K562 (cell line): Measurements from ENCODE around the gene POFUT2. TPM values are rescaled to one million over a fixed set of nuclear protein-coding genes. Genes with fewer than 3 reads are reported as not detected.

Experiments
- ATAC-seq: fragments of 200-7000 bp; cut with Tn5 transposase; 3 replicates; pipeline ENCODE4 v1.9.1; 2020; ENCODE audit warnings: moderate library complexity
- BruUV-seq: library from RNA; stranded (reverse); fragments of 400-500 nt; replicated peaks from 2 replicates; lab custom pipeline; 2021; lab: Mats Ljungman, UMichigan
- CTCF ChIA-PET: fragments of 300-600 bp; formaldehyde crosslinking; extraction: SDS; loops from one replicate; lab custom pipeline; 2021; ENCODE audit warnings: low intra/inter-chr PET ratio; lab: Yijun Ruan, JAX
- POLR2A ChIA-PET: fragments of 300-600, 350-650 bp; sonication (Branson Sonifier 250); formaldehyde crosslinking; extraction: SDS; loops from one replicate; lab custom pipeline; 2021; ENCODE audit warnings: antibody characterized with exemption, inconsistent platforms; lab: Yijun Ruan, JAX
- DNase-seq, 4 experiments: peaks; one replicate each; pipeline versions ENCODE4 v3.0.0 to v3.0.0-alpha.2; 2011 to 2018; ENCODE audit warnings: low spot score in 3 of 4, mixed read lengths in 3 of 4; ENCODE audit errors: extremely low read depth in 1 of 4
- FAIRE-seq: peaks from 2 replicates; lab custom pipeline; 2011; peaks lifted over from hg19 to GRCh38; lab: Jason Lieb, UNC
- H2AFZ ChIP-seq: 2 replicates; pipeline ENCODE4 v1.6.0; 2011; ENCODE audit warnings: low read depth, low read length, control low read depth, inconsistent platforms
- H3K27ac ChIP-seq: fragments of 200-600 bp; 3 replicates; pipeline ENCODE4 v1.8.0; 2011; ENCODE audit warnings: low read depth, mild to moderate bottlenecking, control low read depth, inconsistent platforms, low read length, moderate library complexity, mixed read lengths; ENCODE audit errors: extremely low read depth
- H3K27me3 ChIP-seq, 2 experiments: fragments of 300-600 bp in 1 of 2; 2 replicates in 1 of 2; 3 replicates in 1 of 2; pipeline versions ENCODE4 v1.6.0 to v1.8.0; 2011; ENCODE audit warnings: inconsistent platforms in 2 of 2, low read length in 2 of 2, mild to moderate bottlenecking in 1 of 2, mixed read lengths in 1 of 2, moderate library complexity in 1 of 2; ENCODE audit not compliant: control insufficient read depth in 2 of 2, insufficient read depth in 2 of 2
- H3K36me3 ChIP-seq: fragments of 300-600 bp; 3 replicates; pipeline ENCODE4 v1.8.0; 2011; ENCODE audit warnings: mild to moderate bottlenecking, low read length, inconsistent platforms; ENCODE audit not compliant: control insufficient read depth, insufficient read depth
- H3K4me1 ChIP-seq, 2 experiments: fragments of 200-600 bp in 1 of 2; replicated peaks in 1 of 2; 2 replicates in 1 of 2; 3 replicates in 1 of 2; pipeline versions ENCODE4 v1.5.1 to v1.8.0; 2011; ENCODE audit warnings: inconsistent platforms in 2 of 2, low read length in 2 of 2, mild to moderate bottlenecking in 1 of 2, mixed read lengths in 1 of 2, moderate library complexity in 1 of 2; ENCODE audit not compliant: control insufficient read depth in 2 of 2, insufficient read depth in 2 of 2
- H3K4me2 ChIP-seq: 2 replicates; pipeline ENCODE4 v1.6.1; 2011; ENCODE audit warnings: low read length, control low read depth, inconsistent platforms, mixed read lengths; ENCODE audit not compliant: insufficient read depth
- H3K4me3 ChIP-seq: fragments of 200-600 bp; sonication (generic), shearing (Covaris generic); 2 replicates; pipeline ENCODE4 v1.5.1; 2016; ENCODE audit warnings: control low read depth, inconsistent platforms
- H3K79me2 ChIP-seq: fragments of 200-600 bp; 3 replicates; pipeline ENCODE4 v1.8.0; 2011; ENCODE audit warnings: low read length, inconsistent platforms; ENCODE audit not compliant: control insufficient read depth, insufficient read depth
- H3K9ac ChIP-seq, 2 experiments: 2 replicates each; pipeline versions ENCODE4 v1.6.0 to v1.6.1; 2011; ENCODE audit warnings: low read depth in 2 of 2, low read length in 2 of 2, control low read depth in 1 of 2, inconsistent platforms in 1 of 2, mild to moderate bottlenecking in 1 of 2, mixed read lengths in 1 of 2; ENCODE audit not compliant: insufficient read depth in 1 of 2
- H3K9me1 ChIP-seq: one replicate; pipeline ENCODE4 v1.6.0; 2011; ENCODE audit warnings: inconsistent platforms, mild to moderate bottlenecking, low read length, moderate library complexity; ENCODE audit not compliant: control insufficient read depth, insufficient read depth
- H3K9me3 ChIP-seq: replicated peaks from 2 replicates; pipeline ENCODE4 v1.5.1; 2011; ENCODE audit warnings: low read depth, low read length, inconsistent platforms; ENCODE audit not compliant: control insufficient read depth, insufficient read depth
- H4K20me1 ChIP-seq: replicated peaks from 2 replicates; pipeline ENCODE4 v1.6.1; 2011; ENCODE audit warnings: low read length, inconsistent platforms, mixed read lengths; ENCODE audit not compliant: control insufficient read depth, insufficient read depth
- CREB1 ChIP-seq, 2 experiments: sonication (generic) in 1 of 2; formaldehyde crosslinking in 1 of 2; IDR thresholded peaks; 2 replicates each; pipeline versions ENCODE4 v1.6.1 to v1.8.0; 2012 to 2022; ENCODE audit warnings: inconsistent platforms in 1 of 2, mild to moderate bottlenecking in 1 of 2, missing genetic modification reagents in 1 of 2, moderate library complexity in 1 of 2
- EHMT2 ChIP-seq: fragments of 450-650 bp; IDR thresholded peaks from 2 replicates; pipeline ENCODE4 v1.6.1; 2018; ENCODE audit warnings: antibody characterized with exemption
- HCFC1 ChIP-seq: IDR thresholded peaks from 2 replicates; pipeline ENCODE4 v1.6.1; 2012; ENCODE audit warnings: low read depth, low read length, improper control_type of control experiment
- HIVEP1 ChIP-seq: fragments of 250-450 bp; sonication (Bioruptor Pico); IDR thresholded peaks from 2 replicates; pipeline ENCODE4 v1.4.0; 2020; ENCODE audit warnings: mild to moderate bottlenecking
- PCBP1 ChIP-seq: fragments of 200-400 bp; formaldehyde crosslinking; IDR thresholded peaks from 2 replicates; pipeline ENCODE4 v1.6.1; 2018; ENCODE audit warnings: mild to moderate bottlenecking, low read depth, low read length; ENCODE audit not compliant: poor library complexity, severe bottlenecking
- RBM14 ChIP-seq: fragments of 200-400 bp; formaldehyde crosslinking; IDR thresholded peaks from 2 replicates; pipeline ENCODE4 v1.6.1; 2018; ENCODE audit warnings: low read depth, mild to moderate bottlenecking, low read length, moderate library complexity, borderline replicate concordance; ENCODE audit not compliant: insufficient read depth
- SMAD3 ChIP-seq: fragments of 450-650 bp; formaldehyde crosslinking; conservative IDR thresholded peaks from 2 replicates; pipeline ENCODE4 v1.4.0; 2020; ENCODE audit warnings: mild to moderate bottlenecking
- ZBTB7A ChIP-seq: IDR thresholded peaks from 2 replicates; pipeline ENCODE4 v1.6.1; 2011; ENCODE audit warnings: low read depth, mild to moderate bottlenecking, low read length, moderate library complexity, borderline replicate concordance; ENCODE audit not compliant: control insufficient read depth
- WGBS: fragments of 100-300 bp; shearing (Covaris generic); methylation state at CpG from one replicate; pipeline ENCODE4 v1.1.6; 2016; ENCODE audit warnings: low coverage, mixed read lengths; ENCODE audit not compliant: insufficient coverage; ENCODE audit errors: missing lambda C conversion rate; 5-methylcytosine and 5-hydroxymethylcytosine counted together
- in situ Hi-C: fragments of 300-500 bp; cut with MboI; formaldehyde crosslinking; loops from 4 replicates; pipeline ENCODE4 v1.15.0; 2018; ENCODE audit warnings: inconsistent platforms, mixed read lengths
- intact Hi-C: fragments of 100-400 bp; cut with micrococcal nuclease; formaldehyde crosslinking; loops from 2 replicates; pipeline ENCODE4 v1.14.2; 2022
- polyA plus RNA-seq, 8 experiments: library from polyadenylated mRNA; depleted of rRNA in 4 of 8; stranded (reverse) in 5 of 8; unstranded in 3 of 8; fragments of >200 nt; fragmentation: Nextera tagmentation in 2 of 8; fragmentation: Illumina TruSeq in 1 of 8; extraction: Ambion mirVana in 2 of 8; extraction: Trizol in 1 of 8; gene quantifications; 2 replicates each; pipeline versions ENCODE4 v1.2.1 to v1.2.3, GENCODE V29; 2011 to 2014; ENCODE audit warnings: inconsistent platforms in 1 of 8, missing spikeins in 1 of 8
- total RNA-seq, 7 experiments: library from RNA; depleted of rRNA in 6 of 7; stranded (reverse); fragments of >200 nt in 6 of 7; fragmentation: Illumina TruSeq in 2 of 7; extraction: Trizol in 2 of 7; gene quantifications; 2 replicates each; pipeline versions ENCODE4 v1.2.1 to v1.2.3, GENCODE V29; 2011 to 2021; ENCODE audit warnings: low replicate concordance in 1 of 7

Gene POFUT2
- total and polyA plus RNA-seq, 9 of the 15 experiments (the other 6 are each of a cell fraction or from before 2014, with no cell fraction given), result 1.1 to 24.2 (median 11.0) TPM

GRCh38 chr21:45288441-45288841 lies 746 bp upstream of the POFUT2 start:
- ATAC-seq (no peak), FAIRE-seq (no peak), DNase-seq (no peak)
- Histone ChIP-seq H3K4me2 (peak overlapping the region; percentile 55; the same call in 1 of the 2 replicates), H3K79me2 (peaks cover 13% of the 10 kb centered on the region; the same call in 2 of the 3 replicates), H3K36me3 (peaks cover 25% of the 10 kb centered on the region; the same call in 2 of the 3 replicates), H2AFZ (no peak overlapping the region), H3K4me1 (peaks cover 12 to 43% of the 10 kb centered on the region in 2 experiments; a peak in 4 of 5 replicates), H3K9ac (peak overlapping the region; percentile 36 to 95; a peak in 3 of 4 replicates), H3K27me3 (no peaks in the 10 kb centered on the region), H3K4me3 (peak overlapping the region; percentile 92), H3K9me3 (no peaks in the 10 kb centered on the region), H3K9me1 (peaks cover 4% of the 10 kb centered on the region), H3K27ac (no peak overlapping the region), H4K20me1 (no peaks in the 10 kb centered on the region)
- TF ChIP-seq ZBTB7A (peak; percentile 5; the same call in 1 of the 2 replicates), SMAD3 (CRISPR knock-in tag) (no peak), RBM14 (0 out of 2 replicates have a peak, but pooled peaks have one; percentile 68), CREB1 (IDR thresholded peaks at IDR 0.05) (no peak), CREB1 (CRISPR knock-in tag; IDR thresholded peaks at IDR 0.05) (0 out of 2 replicates have a peak, but pooled peaks have one; percentile 24), HCFC1 (no peak), HIVEP1 (CRISPR knock-in tag) (0 out of 2 replicates have a peak, but pooled peaks have one; percentile 9), EHMT2 (no peak), PCBP1 (peak; percentile 30)
- intact Hi-C loops (no loop called here), in situ Hi-C loops (loop anchor here (5.0 kb wide), 1 partner anchor 141 kb away; no protein-coding TSS in a partner anchor)
- POLR2A ChIA-PET, result interaction anchor here (0.6 to 1.2 kb wide), 4 partner anchors 17 to 169 kb away, joined by 3 to 4 read pairs (median 3); no protein-coding TSS in a partner anchor
- no TSS peak for BruUV-seq
- CTCF ChIA-PET, result interaction anchor here (0.6 kb wide), 1 partner anchor 149 kb away, joined by 3 read pairs; no protein-coding TSS in a partner anchor
- 49% methylated on average over 17 of the region's 34 CpGs for WGBS
